ENCODE results near the gene REEP1.

REEP1 gene, protein sequence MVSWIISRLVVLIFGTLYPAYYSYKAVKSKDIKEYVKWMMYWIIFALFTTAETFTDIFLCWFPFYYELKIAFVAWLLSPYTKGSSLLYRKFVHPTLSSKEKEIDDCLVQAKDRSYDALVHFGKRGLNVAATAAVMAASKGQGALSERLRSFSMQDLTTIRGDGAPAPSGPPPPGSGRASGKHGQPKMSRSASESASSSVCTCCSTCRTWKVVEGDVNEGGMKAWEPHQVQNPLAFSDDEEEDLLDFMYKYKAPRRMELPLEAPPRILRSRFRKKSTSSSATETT

DNA sequence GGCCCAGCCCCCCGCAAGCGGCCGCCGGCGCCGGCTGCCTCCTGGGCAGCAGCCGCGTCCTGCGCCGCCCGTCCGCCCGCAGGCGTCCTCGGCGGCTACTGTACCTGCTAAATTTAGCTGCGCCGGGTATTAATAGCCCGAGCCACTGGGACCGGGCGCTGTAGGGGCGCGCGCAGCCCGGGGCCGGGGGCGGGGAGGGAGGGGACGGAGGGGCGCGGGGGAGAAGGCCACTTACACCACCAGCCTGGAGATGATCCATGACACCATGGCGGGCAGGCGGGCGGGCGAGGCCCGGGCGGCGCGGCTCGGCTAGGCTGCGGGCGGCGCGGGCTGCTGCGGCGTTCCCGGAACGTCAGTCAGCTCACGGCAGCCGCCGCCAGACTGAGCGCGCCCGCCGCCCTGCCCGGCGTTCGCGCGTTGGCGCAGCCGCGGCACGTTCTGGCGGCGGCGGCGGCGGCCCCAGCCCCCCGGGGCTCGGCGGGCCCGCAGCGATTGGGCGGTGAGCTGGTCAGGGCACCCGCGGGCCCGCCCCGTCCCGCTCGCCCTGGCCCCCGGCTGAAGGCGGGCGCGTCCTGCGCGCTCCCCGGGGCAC is at the start of gene REEP1:
Gene REEP1, minus strand, starts transcription at position 383 of the 592 bp plus-strand sequence. Its CDS starts 116 bp downstream, at position 267.
- no peak for FAIRE-seq

DNA sequence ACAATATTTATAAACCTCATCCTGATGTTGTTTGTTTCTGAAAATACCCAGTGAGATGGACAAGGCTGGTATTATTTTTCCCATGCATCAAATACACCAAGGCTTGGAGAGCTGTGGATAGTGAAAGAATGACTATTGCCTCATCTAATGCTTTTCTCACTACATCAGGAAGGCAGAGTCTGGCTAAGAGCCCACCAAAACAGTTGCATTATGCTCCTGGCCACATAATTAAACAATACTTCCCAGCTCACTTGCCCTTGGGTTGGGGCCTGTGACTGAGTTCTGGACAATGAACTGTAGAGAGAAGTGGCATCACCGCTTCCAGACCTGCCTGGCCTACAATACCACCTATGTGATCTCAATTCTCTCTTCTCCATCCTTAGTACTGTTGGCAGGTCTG is 46.4 kb upstream of the REEP1 start:
- FAIRE-seq = no peak

DNA sequence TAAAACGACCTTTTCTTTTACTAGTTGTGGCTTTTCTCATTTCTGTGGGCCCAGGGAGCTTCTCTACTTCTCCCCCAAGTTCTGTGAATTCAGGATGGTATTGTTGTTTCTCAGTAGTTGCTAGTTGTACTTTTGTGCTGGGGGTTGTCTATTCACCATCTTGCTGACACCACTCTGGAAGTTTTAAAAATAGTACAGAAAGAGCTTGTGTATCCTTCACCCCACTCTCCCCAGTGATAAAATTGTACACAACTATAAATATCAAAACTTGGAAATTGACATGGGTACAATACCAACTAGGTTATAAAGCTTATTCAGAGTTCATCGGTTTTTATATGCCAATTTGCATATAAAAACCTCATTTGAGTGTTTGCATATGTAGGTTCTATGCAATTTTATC is 45.3 kb upstream of the REEP1 start:
- FAIRE-seq = no peak

DNA sequence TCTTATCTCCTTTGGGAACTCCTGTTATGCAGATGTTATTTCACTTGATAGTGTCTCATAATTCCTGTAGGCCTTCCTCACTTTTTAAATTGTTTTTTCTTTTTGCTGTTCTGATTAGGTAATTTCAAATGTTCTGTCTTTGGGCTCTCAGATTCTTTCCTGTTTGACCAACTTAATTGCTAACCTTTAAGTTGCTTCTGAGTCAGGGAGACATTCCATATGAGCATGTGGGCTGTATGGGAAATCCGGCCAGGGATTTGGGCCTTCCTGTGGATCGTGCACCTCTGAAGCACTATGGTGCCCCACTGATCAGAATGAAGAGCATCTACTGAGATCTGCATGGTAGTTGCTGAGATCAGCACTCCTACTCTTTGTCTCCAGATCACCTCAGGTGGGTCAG is 44.7 kb upstream of the REEP1 start:
- no peak for FAIRE-seq

DNA sequence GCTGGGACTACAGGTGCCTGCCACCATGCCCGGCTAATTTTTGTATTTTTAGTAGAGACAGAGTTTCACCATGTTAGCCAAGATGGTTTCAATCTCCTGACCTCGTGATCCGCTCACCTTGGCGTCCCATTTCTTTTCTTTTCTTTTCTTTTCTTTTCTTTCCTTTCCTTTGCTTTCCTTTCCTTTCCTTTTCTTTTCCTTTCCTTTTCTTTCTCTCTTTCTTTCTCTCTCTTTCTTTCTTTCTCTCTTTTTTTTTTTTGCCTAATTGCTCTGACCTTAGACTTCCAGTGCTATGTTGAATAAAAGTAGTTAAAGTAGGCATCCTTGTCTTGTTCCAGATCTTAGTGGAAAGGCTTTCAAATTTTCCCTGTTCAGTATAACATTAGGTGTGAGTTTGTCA is 41.0 kb upstream of the REEP1 start:
- FAIRE-seq = no peak

DNA sequence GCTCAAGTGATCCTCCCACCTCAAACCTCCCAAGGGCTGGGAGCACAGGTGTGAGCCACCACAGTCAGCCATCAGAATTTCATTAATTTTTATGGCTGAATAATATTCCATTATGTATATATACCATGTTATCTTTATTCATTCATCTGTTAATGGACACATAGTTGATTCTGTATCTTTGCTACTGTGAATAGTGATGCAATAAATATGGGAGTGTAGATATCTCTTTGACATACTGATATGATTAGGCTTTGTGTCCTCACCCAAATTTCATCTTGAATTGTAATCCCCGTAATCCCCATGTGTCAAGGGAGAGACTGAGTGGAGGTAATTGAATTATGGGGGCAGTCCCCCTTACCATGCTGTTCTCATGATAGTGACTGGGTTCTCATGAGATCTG is 38.2 kb upstream of the REEP1 start:
- FAIRE-seq = no peak

DNA sequence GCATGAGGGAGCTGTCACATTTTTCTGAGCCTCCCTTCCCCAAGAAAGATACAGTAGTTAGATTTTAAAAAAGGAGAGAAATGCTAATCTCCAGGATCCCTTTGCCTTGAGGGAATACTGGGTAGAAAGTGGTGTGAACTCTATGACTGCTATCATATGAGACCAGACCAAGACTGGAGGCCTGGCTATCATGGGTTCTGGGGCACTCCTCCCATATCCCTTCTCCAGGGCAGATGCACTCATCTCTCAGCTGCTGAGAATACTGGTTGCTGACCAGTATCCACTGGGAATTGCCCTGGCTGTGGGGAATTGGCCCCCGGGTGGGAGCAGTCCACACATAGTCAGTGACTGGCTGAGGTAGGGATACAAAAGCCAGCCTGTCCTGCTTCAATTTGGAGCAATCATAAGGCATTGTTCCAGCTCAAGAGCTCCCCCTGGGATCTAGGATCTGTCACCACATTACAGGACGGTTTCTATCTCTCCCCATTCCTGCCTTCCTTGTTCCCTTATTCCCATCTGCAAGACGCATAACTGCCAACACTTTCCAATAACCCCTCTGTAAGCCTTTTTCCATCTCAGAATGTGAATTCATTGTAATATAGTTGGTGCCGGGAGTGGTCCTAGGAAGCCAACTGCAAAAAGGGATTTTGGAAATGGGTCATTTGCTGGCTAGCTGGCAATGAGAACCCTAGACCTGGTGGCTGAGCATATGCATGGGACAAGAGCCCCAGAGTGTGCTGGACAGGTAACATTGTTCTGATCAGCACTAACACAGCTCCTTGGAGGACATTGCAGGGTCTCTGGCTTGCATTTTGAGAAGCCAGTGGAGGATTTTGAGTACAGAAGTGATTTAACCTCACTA is 35.4 kb upstream of the REEP1 start:
- no peak for FAIRE-seq

DNA sequence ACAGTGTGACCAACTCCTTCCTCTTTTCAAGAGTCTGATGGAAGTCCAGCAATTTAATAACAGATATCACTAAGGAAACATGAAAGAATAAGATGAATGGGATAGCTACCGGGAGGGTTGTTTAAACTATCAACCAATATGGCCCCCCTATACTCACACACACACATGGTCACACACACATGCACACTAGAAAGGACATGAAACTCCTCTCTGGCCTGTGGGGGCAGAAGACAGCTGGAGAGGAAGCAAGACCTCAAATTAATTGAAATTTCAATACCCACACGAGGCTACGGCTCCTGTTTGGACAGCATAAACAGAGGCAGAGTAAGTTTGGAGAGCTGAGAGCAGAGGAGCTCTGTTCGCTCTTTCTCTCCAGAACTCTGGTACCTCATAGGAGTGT is 34.7 kb upstream of the REEP1 start:
- no peak for FAIRE-seq

DNA sequence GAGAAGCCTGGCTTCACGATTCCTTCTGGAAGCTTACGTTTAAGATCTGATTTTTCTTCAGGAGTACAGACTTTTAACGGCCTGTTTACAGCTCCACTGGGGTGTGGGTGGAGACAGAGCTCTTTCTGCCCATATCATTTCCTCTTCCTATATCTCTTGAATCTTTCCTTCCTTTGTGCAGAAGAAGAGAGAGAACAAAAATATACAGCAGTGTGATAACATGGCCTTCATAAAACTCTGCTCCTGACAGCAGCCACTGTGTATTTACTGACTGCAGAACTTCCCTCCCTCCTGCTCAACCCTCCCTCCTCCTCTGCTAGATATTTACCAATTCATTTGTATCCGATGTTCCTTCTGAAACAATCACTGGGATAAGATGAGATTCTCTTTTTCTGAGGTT is 34.1 kb upstream of the REEP1 start:
- no peak for FAIRE-seq

DNA sequence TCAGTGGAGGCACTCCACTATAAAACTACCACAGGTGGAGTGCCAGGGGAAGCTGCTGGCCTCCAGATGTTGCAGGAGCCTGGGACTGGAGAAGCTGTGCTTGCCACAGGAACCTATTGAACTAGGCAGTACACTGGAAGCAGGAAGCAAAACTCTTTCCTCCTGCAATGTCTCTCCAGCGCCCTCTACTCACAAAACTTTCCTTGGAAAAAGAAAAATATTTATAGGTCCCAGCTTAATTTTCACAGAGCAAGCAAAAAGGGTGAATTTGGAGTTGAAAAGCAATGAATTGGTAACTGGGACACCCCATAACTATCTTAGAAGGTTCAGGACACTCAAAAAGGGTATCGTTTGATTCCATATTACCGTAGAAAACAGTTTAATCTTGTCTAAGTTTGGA is 33.2 kb upstream of the REEP1 start:
- FAIRE-seq = no peak

DNA sequence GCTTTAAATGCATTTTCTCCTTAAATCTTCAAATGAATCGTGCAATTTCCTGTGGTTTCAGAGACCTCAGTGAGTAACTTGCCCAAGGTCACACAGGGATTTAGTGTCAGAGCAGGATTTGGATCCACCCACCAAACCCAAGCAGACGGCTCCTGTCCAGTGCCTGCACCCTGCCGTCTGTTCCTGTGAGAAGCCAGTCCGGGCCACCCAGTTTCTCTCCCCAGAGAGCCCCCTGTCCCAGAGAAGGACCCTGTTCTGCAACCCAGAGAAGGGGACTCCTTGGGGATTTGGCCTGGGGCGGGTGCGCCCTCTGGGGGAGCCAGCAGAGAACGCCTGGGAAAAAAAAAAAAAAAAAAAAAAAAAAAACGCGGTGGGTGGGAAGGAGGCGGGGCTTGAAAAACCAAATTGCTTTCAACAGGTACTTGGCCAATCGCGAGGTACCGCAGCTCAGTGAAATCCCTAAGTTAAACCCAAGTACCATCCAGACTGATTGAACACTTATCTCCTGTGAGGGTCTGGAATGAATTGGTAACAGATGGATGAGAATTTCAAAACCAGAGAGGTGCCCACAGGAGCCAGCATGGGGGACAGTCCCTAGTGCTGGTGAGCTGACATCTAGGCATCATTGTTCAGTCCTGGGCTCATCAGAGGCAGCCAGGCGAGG is 30.9 kb upstream of the REEP1 start:
- FAIRE-seq = no peak

DNA sequence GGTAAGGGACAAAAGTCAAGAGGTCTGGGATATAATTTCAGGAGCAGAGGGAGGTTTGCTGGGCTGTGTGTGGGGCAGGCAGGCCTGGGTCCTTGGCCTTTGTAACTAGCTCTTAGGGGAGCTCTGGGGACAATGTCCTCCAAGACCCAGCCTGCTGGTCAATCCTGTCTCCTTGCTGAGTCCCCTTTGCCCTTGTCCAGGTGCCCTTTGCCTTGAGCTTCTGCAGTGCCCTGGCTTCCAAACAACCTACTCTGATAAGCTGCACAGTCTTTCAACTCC is 30.0 kb upstream of the REEP1 start:
- no peak for FAIRE-seq

DNA sequence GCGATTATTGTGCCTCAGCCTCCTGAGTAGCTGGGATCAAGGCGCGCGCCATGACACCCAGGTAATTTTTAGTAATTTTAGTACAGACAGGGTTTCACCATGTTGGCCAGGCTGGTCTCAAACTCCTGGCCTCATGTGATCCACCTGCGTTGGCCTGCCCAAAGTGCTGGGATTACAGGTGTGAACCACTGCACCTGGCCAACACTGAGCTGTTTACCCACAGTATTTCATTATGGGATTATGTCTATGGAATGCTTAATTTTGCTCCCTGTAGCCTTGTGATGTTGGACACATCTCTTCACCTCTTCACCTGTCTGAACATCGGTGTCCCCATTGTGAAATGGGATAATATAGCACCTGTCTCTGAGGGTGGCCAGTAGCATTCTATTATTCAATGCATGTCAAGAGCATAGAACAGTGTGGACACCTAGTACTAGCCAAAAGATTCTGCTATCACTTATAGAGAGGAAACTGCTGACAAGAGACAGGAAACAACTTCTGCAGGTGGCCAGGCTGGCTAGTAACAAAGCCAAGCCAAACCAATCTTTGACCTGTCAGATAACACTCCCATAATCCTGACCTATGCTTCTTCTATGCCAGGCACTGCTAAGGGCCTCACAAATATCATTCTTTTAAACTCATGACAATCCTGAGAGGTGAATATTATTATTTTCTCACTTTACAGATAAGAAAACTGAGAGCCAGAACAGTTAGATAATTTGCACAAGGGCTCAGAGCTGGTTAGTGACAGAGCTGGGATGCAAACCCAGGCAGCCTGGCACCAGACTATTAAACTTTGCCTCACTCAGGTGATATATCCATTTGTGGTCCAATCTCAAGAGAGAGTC is 29.4 kb upstream of the REEP1 start:
- FAIRE-seq = no peak

DNA sequence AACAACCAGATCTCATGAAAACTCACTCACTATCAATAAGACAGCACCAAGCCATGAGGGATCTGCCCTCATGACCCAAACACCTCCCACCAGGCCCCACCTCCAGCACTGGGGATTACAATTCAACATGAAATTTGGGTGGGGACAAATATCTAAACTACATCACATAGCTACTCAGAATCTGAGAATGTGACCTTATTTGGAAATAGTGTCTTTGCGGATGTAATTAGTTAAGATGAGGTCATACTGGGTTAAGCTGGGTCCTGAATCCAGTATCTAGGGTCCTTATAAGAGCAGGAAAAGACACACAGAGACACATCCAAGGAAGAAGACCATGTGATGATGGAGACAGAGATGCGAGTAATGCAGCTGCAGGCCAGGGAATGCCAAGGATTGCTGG is 27.5 kb upstream of the REEP1 start:
- no peak for FAIRE-seq

DNA sequence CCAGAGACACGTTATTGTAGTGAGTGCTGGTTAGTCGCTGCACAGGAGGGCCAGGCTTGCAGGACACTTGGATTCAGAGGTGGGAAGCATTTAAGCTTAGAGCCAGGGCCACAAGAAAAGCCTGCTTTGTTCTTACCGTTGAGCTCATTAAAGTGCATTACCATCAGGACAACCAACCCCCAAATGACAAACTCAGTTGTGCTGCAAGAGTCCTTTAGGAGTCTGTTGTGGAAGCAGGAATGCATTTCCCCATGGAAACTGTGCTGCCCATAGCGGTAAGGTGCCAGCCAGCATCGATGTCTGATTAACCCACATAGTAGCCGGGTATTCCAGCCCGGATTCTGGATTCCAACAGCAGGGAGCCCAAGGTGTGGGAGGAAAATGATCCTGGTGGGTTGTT is 23.4 kb upstream of the REEP1 start:
- FAIRE-seq = no peak

DNA sequence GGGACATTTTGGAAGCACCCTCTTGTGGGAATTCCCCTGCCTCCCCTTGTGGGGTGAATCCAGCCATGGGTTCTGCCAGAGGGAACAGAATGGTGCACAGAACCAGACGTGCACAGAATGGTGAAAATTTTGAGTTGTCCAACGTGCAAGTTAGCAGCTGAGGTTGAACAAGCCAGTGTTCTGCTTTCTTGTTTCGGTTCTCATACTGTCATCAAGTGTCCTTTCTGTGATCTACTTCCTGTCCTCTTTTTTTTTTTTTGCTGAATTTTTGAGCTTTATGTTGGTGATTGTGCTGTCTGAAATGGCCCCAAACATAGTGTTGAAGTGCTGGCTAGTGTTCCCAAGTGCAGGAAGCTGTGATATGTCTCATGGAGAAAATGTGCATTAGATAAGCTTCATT is 21.5 kb upstream of the REEP1 start:
- FAIRE-seq = no peak

DNA sequence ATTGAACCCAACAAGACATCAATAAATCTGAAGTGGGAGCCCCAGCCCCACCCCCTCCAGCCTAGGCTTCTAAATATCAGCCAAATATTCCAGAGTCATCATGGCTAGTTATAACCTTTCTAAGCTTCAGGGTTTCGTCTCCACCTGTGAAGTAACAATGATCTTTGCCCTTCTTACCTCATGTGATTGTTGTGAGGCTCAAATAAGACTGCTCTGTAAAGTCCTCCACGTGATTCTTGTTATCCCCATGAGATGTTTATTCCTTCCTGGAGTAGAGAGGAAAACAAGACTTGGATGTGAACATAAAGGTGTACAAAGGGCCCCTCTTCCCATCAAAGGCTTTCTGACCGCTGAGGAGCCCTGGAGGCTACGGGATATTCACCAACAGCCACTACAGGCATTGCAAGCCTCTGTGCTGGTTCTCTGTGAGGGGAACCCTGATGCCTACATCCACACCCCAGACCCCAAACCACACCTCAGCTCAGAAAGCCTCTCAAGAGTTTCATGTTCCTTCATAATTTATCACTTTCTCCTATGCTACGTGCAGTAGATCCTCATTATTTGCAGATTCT is 20.1 kb upstream of the REEP1 start:
- no peak for FAIRE-seq

DNA sequence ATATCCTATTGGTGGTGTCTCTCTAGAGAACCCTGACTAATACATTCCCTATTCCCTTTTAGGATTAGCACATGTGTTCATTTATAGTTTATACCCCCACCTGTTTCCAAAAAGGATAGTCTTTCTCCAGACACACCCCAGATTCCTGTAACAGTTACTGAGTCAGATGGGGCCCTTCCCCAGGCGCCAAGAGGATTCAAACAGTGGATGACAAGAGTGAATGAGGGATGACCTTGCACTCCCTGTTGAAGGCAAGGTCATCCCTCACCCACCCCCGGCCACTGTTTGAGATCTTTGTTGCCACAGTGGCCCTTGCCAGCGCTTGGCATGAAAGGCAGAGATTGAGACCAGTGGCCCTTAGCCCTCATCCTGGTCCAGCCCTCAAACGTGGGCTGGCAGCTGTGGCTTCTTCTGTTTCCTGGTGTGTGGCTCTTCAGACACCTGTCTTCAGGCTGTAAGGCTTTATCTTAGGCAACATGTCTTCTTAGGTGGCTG is 15.3 kb upstream of the REEP1 start:
- FAIRE-seq = no peak

DNA sequence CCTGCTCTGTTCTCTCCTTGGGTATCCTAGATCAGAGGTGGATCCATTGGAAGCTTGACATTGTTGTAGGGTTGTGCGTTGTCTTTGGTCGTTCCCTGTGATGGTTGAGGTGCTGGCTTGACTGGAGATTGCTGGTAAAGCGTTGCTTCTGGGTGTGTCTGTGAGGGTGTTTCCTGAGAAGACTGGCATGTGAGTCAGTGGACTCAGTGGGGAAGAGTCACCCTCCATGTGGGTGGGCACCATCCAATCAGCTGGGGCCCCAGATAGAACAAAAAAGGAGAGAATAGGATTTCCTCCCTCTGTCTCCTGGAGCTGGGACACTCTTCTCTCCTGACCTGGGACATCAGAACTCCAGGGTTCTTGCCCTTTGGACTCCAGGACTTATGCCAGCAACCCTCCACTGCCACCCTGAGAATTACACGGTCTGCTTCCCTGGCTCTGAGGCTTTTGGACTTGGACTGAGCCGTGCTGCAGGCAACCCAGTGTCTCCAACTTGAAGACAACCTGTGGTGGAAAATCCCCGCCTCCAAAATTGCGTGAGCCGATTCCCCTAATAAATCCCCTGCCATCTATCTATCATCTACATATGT is 14.8 kb upstream of the REEP1 start:
- FAIRE-seq = no peak

DNA sequence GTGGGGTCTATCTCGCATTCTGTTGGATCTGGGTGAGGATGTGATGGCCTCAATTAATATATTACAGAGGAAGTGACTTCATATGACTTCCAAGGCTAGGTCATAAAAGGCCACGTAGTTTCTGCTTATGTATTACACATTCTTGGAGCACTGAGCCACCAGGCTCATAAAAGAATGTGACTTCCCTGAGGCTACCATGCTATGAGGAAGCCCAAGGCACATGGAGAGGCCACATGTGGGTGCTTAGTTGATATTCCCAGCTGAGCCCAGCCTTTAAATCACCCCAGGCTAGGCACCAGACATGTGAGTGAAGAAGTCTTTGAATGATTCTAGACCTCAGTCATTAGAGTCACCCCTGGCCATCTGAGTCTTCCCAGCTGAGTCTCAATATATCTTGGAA is 13.3 kb upstream of the REEP1 start:
- FAIRE-seq = no peak

DNA sequence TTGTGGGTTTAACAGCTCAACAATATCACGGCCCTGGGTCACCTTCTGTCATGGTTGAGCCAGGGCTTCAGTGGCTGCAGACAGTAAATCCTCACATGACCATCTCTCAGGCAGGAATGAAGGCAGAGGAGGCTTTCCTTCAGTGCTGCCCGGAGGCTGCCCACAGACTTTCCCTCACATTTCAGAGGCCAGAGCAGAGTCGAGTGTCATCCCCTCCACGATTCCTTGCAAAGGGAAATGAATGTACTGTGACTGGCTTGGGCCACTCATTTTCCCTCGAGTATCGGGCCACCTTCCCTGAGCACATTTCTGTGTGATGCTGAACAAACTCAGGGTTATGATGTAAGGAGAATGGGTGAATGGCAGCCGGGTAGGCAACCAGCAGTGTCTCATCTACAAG is 10.0 kb upstream of the REEP1 start:
- FAIRE-seq = no peak
